GM19193 (cell line): ENCODE measurements around the gene PLEKHF1.

Source experiments
- POLR2A ChIP-seq: IDR thresholded peaks from 4 replicates; pipeline ENCODE4 v1.6.1; 2011; ENCODE audit not compliant: insufficient read depth, insufficient read length; ENCODE audit errors: extremely low read depth

The PLEKHF1 gene

GRCh38 chr19:29714953-29715700 lies 49.9 kb downstream of the PLEKHF1 start, which contains the start of gene C19orf12:
Gene C19orf12, minus strand, starts transcription at chr19:29715261. Its CDS starts 6,848 bp downstream, at chr19:29708413.
- peak; percentile 88 for TF ChIP-seq POLR2A

- TF ChIP-seq POLR2A = no peak
These were observed 50.7 kb downstream of the PLEKHF1 start for GRCh38 chr19:29715701-29716581.

GRCh38 chr19:29717051-29717450 lies 51.8 kb downstream of the PLEKHF1 start:
- no peak for TF ChIP-seq POLR2A

- no peak for TF ChIP-seq POLR2A
These were observed 58.9 kb downstream of the PLEKHF1 start for GRCh38 chr19:29724102-29724641.

GRCh38 chr19:29724746-29725145 lies 59.5 kb downstream of the PLEKHF1 start:
- no peak for TF ChIP-seq POLR2A
